ENCODE results near the gene IKBKE. TPM values are rescaled to one million over a fixed set of nuclear protein-coding genes. Genes with fewer than 3 reads are reported as not detected.

The IKBKE gene
- total and polyA plus RNA-seq, 2 of the 8 experiments (the other 6 are each of a cell fraction or from before 2014, with no cell fraction given): 8.6 to 12.0 TPM

- TF ChIP-seq CHD1 (IDR thresholded peaks at IDR 0.05; ENCODE audit: low read depth, low read length) (no peak), TCF12 (IDR thresholded peaks at IDR 0.05; ENCODE audit: low read depth, low read length) (no peak), JUN (IDR thresholded peaks at IDR 0.05; ENCODE audit: low read depth, low read length) (no peak), TBP (IDR thresholded peaks at IDR 0.05; ENCODE audit: low read depth, low read length) (no peak), CBX5 (IDR thresholded peaks at IDR 0.05; ENCODE audit: low read depth, low read length) (no peak), BCL11A (IDR thresholded peaks at IDR 0.05; ENCODE audit: low read depth in 2 of 2, low read length in 2 of 2) (no peak), EP300 (IDR thresholded peaks at IDR 0.05; ENCODE audit: borderline replicate concordance in 1 of 2, low read depth in 2 of 2, low read length in 2 of 2) (no peak), RFX5 (IDR thresholded peaks at IDR 0.05; ENCODE audit: borderline replicate concordance, low read depth, low read length) (no peak), CREB1 (IDR thresholded peaks at IDR 0.05) (no peak), RXRA (IDR thresholded peaks at IDR 0.05; ENCODE audit: insufficient read depth, low read depth, low read length) (no peak), POLR2A (IDR thresholded peaks at IDR 0.05; ENCODE audit: control extremely low read depth in 1 of 2, low read depth in 2 of 2, low read length in 2 of 2) (no peak)
- TF ChIP-seq, protein P1, sequence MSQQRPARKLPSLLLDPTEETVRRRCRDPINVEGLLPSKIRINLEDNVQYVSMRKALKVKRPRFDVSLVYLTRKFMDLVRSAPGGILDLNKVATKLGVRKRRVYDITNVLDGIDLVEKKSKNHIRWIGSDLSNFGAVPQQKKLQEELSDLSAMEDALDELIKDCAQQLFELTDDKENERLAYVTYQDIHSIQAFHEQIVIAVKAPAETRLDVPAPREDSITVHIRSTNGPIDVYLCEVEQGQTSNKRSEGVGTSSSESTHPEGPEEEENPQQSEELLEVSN (IDR thresholded peaks at IDR 0.05): no peak
Observed at GRCh38 chr1:206492589-206492988, 22.3 kb downstream of the IKBKE start (continued).

All from H1 (cell line).